ENCODE data around the gene EDN2. TPM values are rescaled to one million over a fixed set of nuclear protein-coding genes. Genes with fewer than 3 reads are reported as not detected.
A peak's percentile ranks its signal among the peaks of the same experiment; 100 is the strongest.

Gene EDN2
- total and polyA plus RNA-seq, 4 donors: 0.17 to 0.66 TPM; not detected in 2

DNA sequence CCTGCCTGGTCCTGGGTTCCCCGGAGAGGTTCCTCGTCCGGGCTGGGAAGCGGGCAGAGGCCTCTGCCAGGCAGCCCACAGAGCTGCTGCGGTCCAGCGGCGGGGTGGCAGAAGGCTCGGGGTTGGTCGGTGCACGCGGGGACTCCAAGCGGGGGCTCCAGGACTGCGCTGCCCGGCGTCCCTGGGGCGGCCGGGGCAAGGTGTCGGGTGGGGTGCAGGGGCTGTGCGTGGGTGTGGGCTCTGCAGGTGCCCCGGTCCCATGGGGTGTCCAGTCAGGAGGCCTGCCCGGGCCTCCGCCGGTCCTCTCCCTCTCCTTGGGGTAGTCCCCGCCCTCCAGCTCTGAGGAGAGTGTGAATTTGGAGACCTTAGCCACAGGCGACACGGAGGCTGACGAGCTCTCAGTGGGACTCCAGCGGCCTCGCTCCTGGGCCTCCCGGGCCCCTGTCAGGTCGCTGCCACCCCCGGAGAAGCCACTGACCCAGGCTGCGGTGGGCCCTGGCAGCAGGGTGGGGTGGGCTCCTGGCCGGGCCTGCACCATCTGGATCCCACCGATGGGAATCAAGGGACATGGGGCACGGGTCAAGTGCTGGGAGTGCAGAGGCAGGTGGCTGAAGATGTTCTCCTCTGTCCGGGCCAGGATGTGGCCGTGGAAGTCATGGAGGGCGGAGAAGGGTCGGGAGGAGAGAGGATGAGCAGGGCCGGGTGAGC lies 26.2 kb upstream of the EDN2 start:
- DNase-seq (ENCODE audit: low read depth in 4 of 6, low spot score in 6 of 6): no peak
- H3K9me3 ChIP-seq (ENCODE audit: control insufficient read depth, insufficient read depth, low read length): no peaks in the 10 kb centered on the region
- WGBS (ENCODE audit: insufficient coverage): 94% methylated on average over 36 of the region's 41 CpGs
- H3K4me1 ChIP-seq (ENCODE audit: control insufficient read depth, insufficient read depth, low read length): peaks cover 25% of the 10 kb centered on the region
- H3K27ac ChIP-seq (ENCODE audit: low read depth, low read length): no peak overlapping the region
- no peaks in the 10 kb centered on the region for H3K27me3 ChIP-seq (ENCODE audit: control insufficient read depth, insufficient read depth, low read length)
- H3K36me3 ChIP-seq (ENCODE audit: control insufficient read depth, insufficient read depth, low read length): peaks cover 43% of the 10 kb centered on the region
- H3K4me3 ChIP-seq (ENCODE audit: low read depth, low read length): no peak overlapping the region

DNA sequence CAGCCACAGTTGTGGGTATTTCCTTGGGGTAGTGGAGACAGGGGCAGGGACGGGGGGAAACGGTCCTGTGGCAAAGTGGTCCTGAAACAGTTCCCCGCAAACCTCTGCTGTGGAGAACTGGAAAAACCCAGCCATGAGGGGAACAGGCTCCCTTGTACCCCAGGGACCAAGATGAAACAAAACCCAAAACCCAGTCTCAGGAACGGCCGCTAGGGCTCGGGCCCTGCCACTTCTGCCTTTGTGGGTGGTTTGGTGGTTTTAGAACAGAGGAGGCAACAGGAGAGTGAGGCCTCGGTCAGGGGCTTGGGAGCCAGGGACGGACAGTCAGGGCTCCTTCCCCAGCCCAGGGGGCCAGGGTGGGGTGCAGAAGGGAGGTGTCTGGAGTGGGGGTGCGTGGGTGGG lies 24.8 kb upstream of the EDN2 start:
- H3K27ac ChIP-seq (ENCODE audit: low read depth, low read length): no peak overlapping the region
- H3K36me3 ChIP-seq (ENCODE audit: control insufficient read depth, insufficient read depth, low read length): peaks cover 41% of the 10 kb centered on the region
- no peak overlapping the region for H3K4me3 ChIP-seq (ENCODE audit: low read depth, low read length)
- H3K27me3 ChIP-seq (ENCODE audit: control insufficient read depth, insufficient read depth, low read length): no peaks in the 10 kb centered on the region
- WGBS (ENCODE audit: insufficient coverage): 84% methylated on average over 8 of the region's 9 CpGs
- DNase-seq (ENCODE audit: low read depth in 4 of 6, low spot score in 6 of 6): no peak
- peaks cover 12% of the 10 kb centered on the region for H3K4me1 ChIP-seq (ENCODE audit: control insufficient read depth, insufficient read depth, low read length)
- no peaks in the 10 kb centered on the region for H3K9me3 ChIP-seq (ENCODE audit: control insufficient read depth, insufficient read depth, low read length)

DNA sequence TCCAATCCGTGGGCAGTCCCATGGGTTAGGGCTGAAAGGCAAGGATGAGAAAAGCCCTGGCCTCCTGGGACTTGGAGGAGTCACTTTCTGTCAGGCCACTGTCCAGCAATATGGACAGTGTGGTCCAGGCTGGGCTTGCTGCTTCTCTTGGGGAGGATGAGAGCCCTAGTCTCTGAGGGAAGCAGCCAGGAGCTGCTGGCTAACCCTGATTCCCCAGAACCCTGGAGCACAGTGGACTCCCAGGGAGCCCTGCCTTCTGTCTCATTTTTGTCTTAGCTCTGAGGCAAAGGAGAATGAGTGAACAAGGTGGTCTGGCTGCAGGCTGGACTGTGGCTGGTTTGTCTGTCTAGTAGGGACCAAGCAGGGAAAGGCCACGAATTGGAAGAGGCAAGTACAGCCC lies 23.8 kb upstream of the EDN2 start:
- Histone ChIP-seq H3K27me3 (ENCODE audit: control insufficient read depth, insufficient read depth, low read length) (no peaks in the 10 kb centered on the region), H3K4me1 (ENCODE audit: control insufficient read depth, insufficient read depth, low read length) (peaks cover 12% of the 10 kb centered on the region), H3K27ac (ENCODE audit: low read depth, low read length) (no peak overlapping the region), H3K9me3 (ENCODE audit: control insufficient read depth, insufficient read depth, low read length) (no peaks in the 10 kb centered on the region), H3K36me3 (ENCODE audit: control insufficient read depth, insufficient read depth, low read length) (peaks cover 38% of the 10 kb centered on the region), H3K4me3 (ENCODE audit: low read depth, low read length) (no peak overlapping the region)
- DNase-seq (ENCODE audit: low read depth in 4 of 6, low spot score in 6 of 6): no peak
- 56% methylated on average over 1 of the region's 2 CpGs for WGBS (ENCODE audit: insufficient coverage)

DNA sequence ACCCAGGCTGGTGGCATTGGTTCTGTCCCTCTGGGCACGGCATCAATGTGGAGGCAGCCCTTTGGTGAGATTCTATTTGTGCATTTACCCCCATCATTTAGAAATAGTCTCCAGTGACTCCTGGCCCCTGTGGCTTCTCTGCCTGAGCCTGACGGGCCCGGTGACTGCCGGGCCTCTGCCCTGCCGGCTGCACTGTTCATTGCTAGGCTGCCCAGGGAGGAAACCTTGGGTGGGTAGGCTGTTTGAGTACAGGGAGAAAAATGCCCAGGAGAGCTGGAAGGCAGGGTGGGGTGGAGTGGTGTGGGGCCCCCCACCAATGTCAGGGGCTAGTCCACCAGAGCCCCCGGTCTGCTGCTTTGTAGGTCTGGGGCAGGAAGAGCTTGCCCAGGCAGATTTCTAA lies 23.4 kb upstream of the EDN2 start:
- Histone ChIP-seq H3K27ac (ENCODE audit: low read depth, low read length) (no peak overlapping the region), H3K27me3 (ENCODE audit: control insufficient read depth, insufficient read depth, low read length) (no peaks in the 10 kb centered on the region), H3K4me1 (ENCODE audit: control insufficient read depth, insufficient read depth, low read length) (peaks cover 16% of the 10 kb centered on the region), H3K9me3 (ENCODE audit: control insufficient read depth, insufficient read depth, low read length) (no peaks in the 10 kb centered on the region), H3K4me3 (ENCODE audit: low read depth, low read length) (no peak overlapping the region), H3K36me3 (ENCODE audit: control insufficient read depth, insufficient read depth, low read length) (peaks cover 33% of the 10 kb centered on the region)
- DNase-seq (ENCODE audit: low read depth in 4 of 6, low spot score in 6 of 6): no peak
- 89% methylated on average over 6 of the region's 6 CpGs for WGBS (ENCODE audit: insufficient coverage)

DNA sequence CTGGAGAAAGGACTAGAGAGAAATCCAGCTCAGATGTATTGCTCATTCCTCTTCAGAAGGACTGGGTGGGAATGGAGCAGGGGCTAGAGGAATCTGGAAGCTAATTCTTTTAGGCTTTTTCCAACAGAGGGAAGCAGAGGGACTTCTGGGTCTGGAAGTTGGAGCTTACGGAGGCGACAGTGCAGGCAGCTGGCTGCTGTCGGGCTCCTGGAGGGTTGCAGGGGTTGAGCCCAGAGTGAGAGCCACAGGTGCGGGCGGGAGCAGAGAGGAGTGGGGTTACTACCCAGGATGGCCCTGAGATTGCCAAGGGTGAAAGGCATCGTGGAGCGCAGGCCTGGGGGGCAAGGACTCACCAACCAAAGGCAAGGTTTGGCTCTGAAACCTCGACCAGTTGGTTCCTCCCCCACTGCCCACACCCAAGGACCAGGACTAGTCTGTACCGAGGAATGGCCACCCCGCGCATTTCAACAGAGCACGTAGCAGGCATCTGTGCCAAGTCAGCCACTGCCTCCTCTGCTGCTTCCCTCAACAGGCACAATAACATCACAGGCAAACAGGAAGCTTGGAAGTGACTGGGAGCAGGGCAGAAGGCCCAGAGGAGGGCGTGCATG lies 22.7 kb upstream of the EDN2 start:
- no peak for DNase-seq (ENCODE audit: low read depth in 4 of 6, low spot score in 6 of 6)
- peaks cover 21% of the 10 kb centered on the region for H3K4me1 ChIP-seq (ENCODE audit: control insufficient read depth, insufficient read depth, low read length)
- no peak overlapping the region for H3K4me3 ChIP-seq (ENCODE audit: low read depth, low read length)
- H3K36me3 ChIP-seq (ENCODE audit: control insufficient read depth, insufficient read depth, low read length): peaks cover 28% of the 10 kb centered on the region
- no peak overlapping the region for H3K27ac ChIP-seq (ENCODE audit: low read depth, low read length)
- no peaks in the 10 kb centered on the region for H3K9me3 ChIP-seq (ENCODE audit: control insufficient read depth, insufficient read depth, low read length)
- H3K27me3 ChIP-seq (ENCODE audit: control insufficient read depth, insufficient read depth, low read length): no peaks in the 10 kb centered on the region
- WGBS (ENCODE audit: insufficient coverage): 65% methylated on average over 13 of the region's 13 CpGs

DNA sequence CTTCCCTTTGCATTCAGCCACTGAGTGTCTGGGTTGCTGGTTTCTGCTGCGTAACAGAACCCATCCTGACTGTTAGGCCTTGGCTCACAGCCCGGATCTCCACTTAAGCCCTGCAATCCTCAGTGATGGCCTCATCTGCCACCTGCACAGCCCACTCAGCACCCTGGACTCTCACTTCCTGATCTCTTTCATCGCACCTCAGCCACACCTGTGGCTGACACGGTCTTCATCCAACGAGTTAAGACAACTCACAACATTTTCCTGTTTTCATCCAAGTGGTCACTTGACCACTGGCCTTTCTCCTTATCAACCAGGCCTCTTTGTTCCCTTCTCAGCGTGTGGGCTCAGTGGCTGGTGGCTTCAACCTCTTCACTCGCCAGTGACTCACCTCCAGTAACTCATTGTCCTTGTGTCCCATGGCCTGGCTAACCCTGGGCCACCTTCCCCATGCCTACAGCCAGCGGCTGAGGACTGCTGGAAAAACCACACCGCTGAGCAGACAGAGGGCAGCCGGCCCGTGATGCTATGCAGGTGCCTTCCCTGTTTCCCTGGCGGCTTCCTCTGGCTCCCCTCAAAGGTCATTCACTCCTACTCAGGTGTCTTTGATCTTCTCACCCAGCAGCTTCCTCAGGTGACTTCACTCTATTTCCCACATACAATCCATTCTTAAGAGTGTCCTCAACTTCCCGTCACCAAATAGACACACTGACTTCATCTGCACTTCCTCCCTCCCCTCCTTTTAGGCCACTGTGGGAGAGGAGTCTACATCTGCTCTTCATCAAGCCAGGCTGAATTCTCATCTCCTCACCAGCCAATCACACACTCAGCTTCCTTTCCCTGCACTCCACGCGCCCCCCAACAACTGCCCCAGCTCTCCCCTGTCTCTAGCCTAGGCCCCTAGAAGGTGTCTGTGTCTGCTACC lies 19.9 kb upstream of the EDN2 start:
- WGBS (ENCODE audit: insufficient coverage): 91% methylated on average over 13 of the region's 15 CpGs
- Histone ChIP-seq H3K27me3 (ENCODE audit: control insufficient read depth, insufficient read depth, low read length) (no peaks in the 10 kb centered on the region), H3K27ac (ENCODE audit: low read depth, low read length) (no peak overlapping the region), H3K36me3 (ENCODE audit: control insufficient read depth, insufficient read depth, low read length) (peaks cover 4% of the 10 kb centered on the region), H3K4me3 (ENCODE audit: low read depth, low read length) (no peak overlapping the region), H3K4me1 (ENCODE audit: control insufficient read depth, insufficient read depth, low read length) (peaks cover 21% of the 10 kb centered on the region), H3K9me3 (ENCODE audit: control insufficient read depth, insufficient read depth, low read length) (no peaks in the 10 kb centered on the region)
- no peak for DNase-seq (ENCODE audit: low read depth in 4 of 6, low spot score in 6 of 6)

DNA sequence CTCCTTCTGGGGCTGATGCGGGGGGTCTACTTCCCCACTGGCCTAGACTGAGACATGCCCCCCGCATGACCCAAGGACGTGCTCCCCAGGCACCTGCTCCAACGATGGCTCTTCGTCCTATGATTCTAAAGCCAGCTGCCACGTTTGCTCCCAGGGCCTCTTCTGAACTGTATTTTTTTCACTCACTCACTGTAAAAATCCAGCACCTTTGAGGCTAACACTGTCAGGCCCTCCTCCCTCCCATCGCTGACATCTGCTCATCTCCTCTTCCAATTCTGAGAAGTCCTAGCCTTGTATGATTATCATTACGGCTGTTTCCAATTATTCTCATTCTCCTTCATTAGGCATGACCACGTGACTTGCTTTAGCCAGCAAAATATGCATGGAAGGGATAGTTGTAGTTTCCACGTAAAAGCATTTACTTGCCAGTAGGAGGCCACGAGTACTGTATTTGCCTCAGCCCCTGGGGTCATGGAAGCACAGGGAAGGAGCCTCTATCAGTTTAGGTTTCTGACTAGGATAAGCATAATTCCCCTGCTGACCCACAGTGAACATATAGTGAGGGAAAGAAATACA lies 19.1 kb upstream of the EDN2 start:
- no peak overlapping the region for H3K27ac ChIP-seq (ENCODE audit: low read depth, low read length)
- WGBS (ENCODE audit: insufficient coverage): 79% methylated on average over 9 of the region's 11 CpGs
- DNase-seq (ENCODE audit: low read depth in 4 of 6, low spot score in 6 of 6): peak in 1 of 6 donors; percentile 73

DNA sequence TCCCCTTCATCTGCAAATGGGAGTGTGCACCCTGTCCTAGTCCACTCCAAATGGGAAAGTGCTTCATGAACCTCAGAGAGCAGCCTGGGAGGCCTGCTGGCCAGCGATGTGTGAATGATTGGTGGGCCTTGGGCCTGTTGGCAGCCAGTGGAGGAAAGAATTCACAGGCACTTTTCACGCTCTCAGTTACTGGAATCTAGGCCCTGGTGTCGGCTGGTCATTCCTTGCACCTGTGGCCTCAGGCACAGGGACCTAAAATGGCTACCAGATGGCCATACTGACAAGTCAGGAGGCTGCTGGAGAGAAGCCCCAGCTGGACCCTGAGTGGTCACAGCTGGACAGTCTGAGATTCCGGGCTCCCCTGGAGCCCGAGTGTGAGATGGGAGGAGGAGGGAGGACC lies 18.4 kb upstream of the EDN2 start:
- 74% methylated on average over 5 of the region's 5 CpGs for WGBS (ENCODE audit: insufficient coverage)
- H3K27me3 ChIP-seq (ENCODE audit: control insufficient read depth, insufficient read depth, low read length): no peaks in the 10 kb centered on the region
- no peak overlapping the region for H3K27ac ChIP-seq (ENCODE audit: low read depth, low read length)
- peaks cover 24% of the 10 kb centered on the region for H3K4me1 ChIP-seq (ENCODE audit: control insufficient read depth, insufficient read depth, low read length)
- H3K4me3 ChIP-seq (ENCODE audit: low read depth, low read length): no peak overlapping the region
- peak in 1 of 6 donors; percentile 29 for DNase-seq (ENCODE audit: low read depth in 4 of 6, low spot score in 6 of 6)
- H3K9me3 ChIP-seq (ENCODE audit: control insufficient read depth, insufficient read depth, low read length): no peaks in the 10 kb centered on the region
- H3K36me3 ChIP-seq (ENCODE audit: control insufficient read depth, insufficient read depth, low read length): peaks cover 3% of the 10 kb centered on the region

More for the DNA sequence above, 19.1 kb upstream of the EDN2 start:
- H3K4me1 ChIP-seq (ENCODE audit: control insufficient read depth, insufficient read depth, low read length): peaks cover 25% of the 10 kb centered on the region
- H3K4me3 ChIP-seq (ENCODE audit: low read depth, low read length): no peak overlapping the region
- H3K9me3 ChIP-seq (ENCODE audit: control insufficient read depth, insufficient read depth, low read length): no peaks in the 10 kb centered on the region
- no peaks in the 10 kb centered on the region for H3K27me3 ChIP-seq (ENCODE audit: control insufficient read depth, insufficient read depth, low read length)
- peaks cover 3% of the 10 kb centered on the region for H3K36me3 ChIP-seq (ENCODE audit: control insufficient read depth, insufficient read depth, low read length)

DNA sequence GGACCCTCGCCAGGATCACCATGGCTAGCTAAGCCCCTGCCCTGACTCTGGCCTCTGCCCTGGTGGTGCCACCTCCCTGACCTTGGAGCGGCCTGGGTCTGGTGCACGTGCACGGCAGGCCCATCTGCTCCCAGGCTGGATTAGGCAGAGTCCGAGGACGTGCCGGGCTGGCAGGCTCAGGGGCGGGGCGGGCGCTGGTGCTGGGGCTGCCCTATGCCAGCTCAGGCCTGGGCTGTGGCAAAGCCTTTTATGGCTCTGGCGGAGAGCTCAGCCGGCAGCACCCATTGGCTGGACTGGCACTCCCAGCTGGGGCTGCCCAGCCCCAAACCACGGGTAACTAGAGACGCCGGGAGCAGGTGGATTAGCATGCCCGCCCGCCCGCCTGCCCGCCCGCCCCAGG lies 17.1 kb upstream of the EDN2 start:
- no peak overlapping the region for H3K4me3 ChIP-seq (ENCODE audit: low read depth, low read length)
- H3K9me3 ChIP-seq (ENCODE audit: control insufficient read depth, insufficient read depth, low read length): no peaks in the 10 kb centered on the region
- H3K36me3 ChIP-seq (ENCODE audit: control insufficient read depth, insufficient read depth, low read length): no peaks in the 10 kb centered on the region
- H3K27me3 ChIP-seq (ENCODE audit: control insufficient read depth, insufficient read depth, low read length): no peaks in the 10 kb centered on the region
- H3K4me1 ChIP-seq (ENCODE audit: control insufficient read depth, insufficient read depth, low read length): peaks cover 23% of the 10 kb centered on the region
- H3K27ac ChIP-seq (ENCODE audit: low read depth, low read length): no peak overlapping the region
- WGBS (ENCODE audit: insufficient coverage): 93% methylated on average over 20 of the region's 20 CpGs
- no peak for DNase-seq (ENCODE audit: low read depth in 4 of 6, low spot score in 6 of 6)

All from spinal cord (tissue), 10 donors.